GM12878 (cell line): Measurements from ENCODE around the gene NKAIN2. TPM values are rescaled to one million over a fixed set of nuclear protein-coding genes. Genes with fewer than 3 reads are reported as not detected.

Experiments
- ATAC-seq: fragments of 200-7000 bp; cut with Tn5 transposase; 3 replicates; pipeline ENCODE4 v1.9.1; 2020; ENCODE audit warnings: mild to moderate bottlenecking, moderate library complexity
- BruUV-seq: library from RNA; stranded (reverse); fragments of 400-500 nt; replicated peaks from 2 replicates; lab custom pipeline; 2021; lab: Mats Ljungman, UMichigan
- CTCF ChIA-PET: fragments of 300-600 bp; sonication (Branson Sonifier 250); formaldehyde crosslinking; extraction: SDS; loops from one replicate; lab custom pipeline; 2021; ENCODE audit warnings: inconsistent platforms; lab: Yijun Ruan, JAX
- POLR2A ChIA-PET: fragments of 350-600 bp; formaldehyde crosslinking; extraction: SDS; loops from one replicate; lab custom pipeline; 2021; ENCODE audit warnings: inconsistent platforms; lab: Charles Lee
- RAD21 ChIA-PET: fragments of 300-600 bp; sonication (Branson Sonifier 250); formaldehyde crosslinking; loops from one replicate; lab custom pipeline; 2023; ENCODE audit warnings: antibody characterized with exemption; ENCODE audit not compliant: unreplicated experiment; lab: Charles Lee
- SMC1A ChIA-PET: fragments of 300-600 bp; sonication (Branson Sonifier 250); formaldehyde crosslinking; loops from one replicate; lab custom pipeline; 2023; ENCODE audit not compliant: unreplicated experiment, uncharacterized antibody; lab: Charles Lee
- DNase-seq: peaks from one replicate; pipeline ENCODE4 v3.0.0-alpha.2; 2011; ENCODE audit warnings: low read depth, low spot score
- FAIRE-seq: peaks from 3 replicates; lab custom pipeline; 2011; peaks lifted over from hg19 to GRCh38; lab: Jason Lieb, UNC
- H2AFZ ChIP-seq: 2 replicates; pipeline ENCODE4 v1.6.0; 2011; ENCODE audit warnings: low read depth, low read length, control low read depth; ENCODE audit not compliant: control insufficient read depth
- H3K27ac ChIP-seq: 2 replicates; pipeline ENCODE4 v1.5.1; 2011; ENCODE audit warnings: control low read depth; ENCODE audit not compliant: control insufficient read depth, insufficient read depth
- H3K27me3 ChIP-seq, 2 experiments: replicated peaks in 1 of 2; 2 replicates each; pipeline versions ENCODE4 v1.6.0 to v1.6.1; 2011; ENCODE audit warnings: low read length in 1 of 2; ENCODE audit not compliant: control insufficient read depth in 2 of 2, insufficient read depth in 2 of 2
- H3K36me3 ChIP-seq, 2 experiments: 2 replicates each; pipeline ENCODE4 v1.5.1; 2011; ENCODE audit warnings: low read length in 1 of 2; ENCODE audit not compliant: control insufficient read depth in 2 of 2, insufficient read depth in 2 of 2
- H3K4me1 ChIP-seq: 2 replicates; pipeline ENCODE4 v1.6.1; 2011; ENCODE audit warnings: mild to moderate bottlenecking, low read length, moderate library complexity, mixed read lengths; ENCODE audit not compliant: control insufficient read depth, insufficient read depth
- H3K4me2 ChIP-seq: 2 replicates; pipeline ENCODE4 v1.6.0; 2011; ENCODE audit warnings: control low read depth; ENCODE audit not compliant: control insufficient read depth, insufficient read depth
- H3K4me3 ChIP-seq: fragments of 200-600 bp; sonication (generic); 2 replicates; pipeline ENCODE4 v1.5.1; 2016
- H3K79me2 ChIP-seq: 2 replicates; pipeline ENCODE4 v1.6.0; 2011; ENCODE audit warnings: low read length; ENCODE audit not compliant: control insufficient read depth, insufficient read depth
- H3K9ac ChIP-seq: 2 replicates; pipeline ENCODE4 v1.8.0; 2011; ENCODE audit warnings: low read length, control low read depth, mixed read lengths; ENCODE audit not compliant: control insufficient read depth, insufficient read depth
- H3K9me3 ChIP-seq: replicated peaks from 3 replicates; pipeline ENCODE4 v1.5.1; 2011; ENCODE audit warnings: mild to moderate bottlenecking, low read length; ENCODE audit not compliant: control insufficient read depth, insufficient read depth
- H4K20me1 ChIP-seq: 2 replicates; pipeline ENCODE4 v1.6.0; 2011; ENCODE audit not compliant: control insufficient read depth, insufficient read depth
- ATF7 ChIP-seq: fragments of 450-650 bp; IDR thresholded peaks from 2 replicates; pipeline ENCODE4 v1.6.1; 2016; ENCODE audit warnings: low read depth, mild to moderate bottlenecking
- DPF2 ChIP-seq: fragments of 450-650 bp; IDR thresholded peaks from 2 replicates; pipeline ENCODE4 v1.6.1; 2017; ENCODE audit warnings: mild to moderate bottlenecking
- HDGF ChIP-seq: fragments of 450-650 bp; IDR thresholded peaks from 2 replicates; pipeline ENCODE4 v1.6.1; 2016; ENCODE audit warnings: antibody characterized with exemption
- KDM1A ChIP-seq: fragments of 200-600 bp; sonication (generic); IDR thresholded peaks from 2 replicates; pipeline ENCODE4 v1.6.1; 2016; ENCODE audit warnings: borderline replicate concordance
- MEF2A ChIP-seq: IDR thresholded peaks from 2 replicates; pipeline ENCODE4 v1.6.1; 2011; ENCODE audit warnings: low read depth, mild to moderate bottlenecking, low read length, moderate library complexity; ENCODE audit not compliant: insufficient read depth
- NR2C2 ChIP-seq: IDR thresholded peaks from 2 replicates; pipeline ENCODE4 v1.6.1; 2011; ENCODE audit warnings: borderline replicate concordance, low read depth; ENCODE audit not compliant: control insufficient read depth, insufficient read length
- PBX3 ChIP-seq: IDR thresholded peaks from 2 replicates; pipeline ENCODE4 v1.6.1; 2011; ENCODE audit warnings: mild to moderate bottlenecking, low read depth, low read length, moderate library complexity; ENCODE audit not compliant: insufficient replicate concordance
- RAD51 ChIP-seq: fragments of 450-650 bp; IDR thresholded peaks from 2 replicates; pipeline ENCODE4 v1.6.1; 2016; ENCODE audit warnings: moderate library complexity, mild to moderate bottlenecking, inconsistent platforms
- RB1 ChIP-seq: fragments of 450-650 bp; formaldehyde crosslinking; IDR thresholded peaks from 2 replicates; pipeline ENCODE4 v1.6.1; 2017; ENCODE audit warnings: mild to moderate bottlenecking, borderline replicate concordance
- RCOR1 ChIP-seq: conservative IDR thresholded peaks from 2 replicates; pipeline ENCODE4 v1.6.1; 2012; ENCODE audit warnings: low read depth, low read length, improper control_type of control experiment
- SIN3A ChIP-seq: IDR thresholded peaks from 2 replicates; pipeline ENCODE4 v1.6.1; 2012; ENCODE audit warnings: low read depth, low read length, improper control_type of control experiment
- SUZ12 ChIP-seq: fragments of 200-600 bp; sonication (generic); IDR thresholded peaks from one replicate; pipeline ENCODE4 v1.6.1; 2018; ENCODE audit warnings: antibody characterized with exemption, mild to moderate bottlenecking; ENCODE audit not compliant: unreplicated experiment
- TAF1 ChIP-seq: IDR thresholded peaks from 2 replicates; pipeline ENCODE4 v1.6.1; 2011; ENCODE audit warnings: mild to moderate bottlenecking, low read depth, low read length, borderline replicate concordance
- TCF7 ChIP-seq: IDR thresholded peaks from 2 replicates; pipeline ENCODE4 v1.6.1; 2014; ENCODE audit warnings: antibody characterized with exemption, borderline replicate concordance
- USF1 ChIP-seq: IDR thresholded peaks from 2 replicates; pipeline ENCODE4 v1.6.1; 2011; ENCODE audit warnings: borderline replicate concordance, low read depth, mild to moderate bottlenecking, moderate library complexity, mixed read lengths, low read length; ENCODE audit not compliant: insufficient read depth; ENCODE audit errors: extremely low read length
- ZBED1 ChIP-seq: IDR thresholded peaks from 2 replicates; pipeline ENCODE4 v1.6.1; 2016; ENCODE audit warnings: borderline replicate concordance
- ZSCAN29 ChIP-seq: fragments of 450-650 bp; IDR thresholded peaks from 2 replicates; pipeline ENCODE4 v1.6.1; 2017; ENCODE audit warnings: mild to moderate bottlenecking, moderate library complexity
- ZZZ3 ChIP-seq: IDR thresholded peaks from 2 replicates; pipeline ENCODE4 v1.6.1; 2011; ENCODE audit warnings: low read depth; ENCODE audit not compliant: control insufficient read depth, insufficient read length
- WGBS: methylation state at CpG from one replicate; pipeline ENCODE4 v1.1.6; 2016; ENCODE audit warnings: low lambda C conversion rate; ENCODE audit not compliant: insufficient replicate concordance, insufficient coverage; ENCODE audit errors: missing lambda C conversion rate; 5-methylcytosine and 5-hydroxymethylcytosine counted together
- in situ Hi-C: fragments of 300-500 bp; cut with MboI; formaldehyde crosslinking; loops from 9 replicates; pipeline ENCODE4 v1.14.3; 2018; ENCODE audit warnings: mixed read lengths
- intact Hi-C: fragments of 100-400 bp; cut with micrococcal nuclease; formaldehyde crosslinking; loops from one replicate; pipeline ENCODE4 v1.14.2; 2022; ENCODE audit not compliant: unreplicated experiment
- polyA plus RNA-seq, 11 experiments: library from polyadenylated mRNA; depleted of rRNA in 4 of 11; unstranded in 6 of 11; stranded (reverse) in 5 of 11; fragments of >200 nt; fragmentation: Nextera tagmentation in 4 of 11; fragmentation: Illumina TruSeq in 1 of 11; extraction: Ambion mirVana in 4 of 11; extraction: Trizol in 1 of 11; gene quantifications; 1 replicate in 1 of 11; 2 replicates in 10 of 11; pipeline versions ENCODE4 v1.2.1 to v1.2.3, GENCODE V29; 2011 to 2016; ENCODE audit warnings: inconsistent platforms in 2 of 11, missing spikeins in 2 of 11, low read depth in 1 of 11
- total RNA-seq, 4 experiments: library from RNA; depleted of rRNA in 3 of 4; stranded (reverse); fragments of >200 nt in 3 of 4; fragmentation: Illumina TruSeq in 1 of 4; extraction: Trizol in 1 of 4; gene quantifications; 2 replicates each; pipeline versions ENCODE4 v1.2.1 to v1.2.3, GENCODE V29; 2013 to 2021
- TF ChIP-seq, protein P1 (sequence below): fragments of 450-650 bp; conservative IDR thresholded peaks from 2 replicates; pipeline ENCODE4 v1.6.1; 2017; ENCODE audit warnings: mild to moderate bottlenecking, moderate library complexity

Gene NKAIN2
- total and polyA plus RNA-seq, 10 of the 15 experiments (the other 5 are each of a cell fraction or from before 2014, with no cell fraction given), result not detected

- ChIA-PET SMC1A (no interaction called here), RAD21 (no interaction called here), CTCF (no interaction called here), POLR2A (no interaction called here)
- H3K79me2 ChIP-seq, result no peaks in the 10 kb centered on the region
- no TSS peak for BruUV-seq
- no peak overlapping the region for H2AFZ ChIP-seq
- no peaks in the 10 kb centered on the region for H3K9me3 ChIP-seq
- H4K20me1 ChIP-seq, result no peaks in the 10 kb centered on the region
- intact Hi-C loops, result no loop called here
- 17% methylated on average over 2 of the region's 2 CpGs for WGBS
- no peak overlapping the region for H3K4me3 ChIP-seq
- DNase-seq (no peak), ATAC-seq (no peak), FAIRE-seq (no peak)
- H3K36me3 ChIP-seq, result no peaks in the 10 kb centered on the region
- no peaks in the 10 kb centered on the region for H3K4me1 ChIP-seq
- H3K9ac ChIP-seq, result no peak overlapping the region
- no peaks in the 10 kb centered on the region for H3K27me3 ChIP-seq
- in situ Hi-C loops, result no loop called here
- TF ChIP-seq TCF7 (no peak), ZZZ3 (no peak), ATF7 (no peak), PBX3 (no peak), SIN3A (no peak), NR2C2 (no peak), SUZ12 (no peak), ZSCAN29 (no peak), RCOR1 (no peak), RB1 (no peak), HDGF (no peak), ZBED1 (no peak), TAF1 (no peak), RAD51 (no peak), USF1 (no peak), MEF2A (no peak), KDM1A (no peak), DPF2 (no peak)
- TF ChIP-seq, protein P1, sequence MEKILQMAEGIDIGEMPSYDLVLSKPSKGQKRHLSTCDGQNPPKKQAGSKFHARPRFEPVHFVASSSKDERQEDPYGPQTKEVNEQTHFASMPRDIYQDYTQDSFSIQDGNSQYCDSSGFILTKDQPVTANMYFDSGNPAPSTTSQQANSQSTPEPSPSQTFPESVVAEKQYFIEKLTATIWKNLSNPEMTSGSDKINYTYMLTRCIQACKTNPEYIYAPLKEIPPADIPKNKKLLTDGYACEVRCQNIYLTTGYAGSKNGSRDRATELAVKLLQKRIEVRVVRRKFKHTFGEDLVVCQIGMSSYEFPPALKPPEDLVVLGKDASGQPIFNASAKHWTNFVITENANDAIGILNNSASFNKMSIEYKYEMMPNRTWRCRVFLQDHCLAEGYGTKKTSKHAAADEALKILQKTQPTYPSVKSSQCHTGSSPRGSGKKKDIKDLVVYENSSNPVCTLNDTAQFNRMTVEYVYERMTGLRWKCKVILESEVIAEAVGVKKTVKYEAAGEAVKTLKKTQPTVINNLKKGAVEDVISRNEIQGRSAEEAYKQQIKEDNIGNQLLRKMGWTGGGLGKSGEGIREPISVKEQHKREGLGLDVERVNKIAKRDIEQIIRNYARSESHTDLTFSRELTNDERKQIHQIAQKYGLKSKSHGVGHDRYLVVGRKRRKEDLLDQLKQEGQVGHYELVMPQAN, result no peak
- H3K4me2 ChIP-seq, result no peak overlapping the region
- H3K27ac ChIP-seq, result no peak overlapping the region
These were observed 386.6 kb downstream of the NKAIN2 start for GRCh38 chr6:124190256-124190655.
